GM19395 (cell line): ENCODE measurements around the gene EIPR1.
"Not testable (repeated sequence)": the region's sequence is repeated elsewhere in the genome, so short reads cannot be mapped to it uniquely, and the experiment has no call there.

Source experiments
- ATAC-seq: cut with Tn5 transposase; IDR thresholded peaks from one replicate; pipeline ENCODE4 v1.9.1; 2021; ENCODE audit warnings: mild to moderate bottlenecking, moderate library complexity; ENCODE audit not compliant: unreplicated experiment

EIPR1 gene

GRCh38 chr2:3291113-3291512 lies 86.5 kb downstream of the EIPR1 start:
- no peak for ATAC-seq

GRCh38 chr2:3290655-3291054 lies 87.0 kb downstream of the EIPR1 start:
- no peak for ATAC-seq

GRCh38 chr2:3289971-3290370 lies 87.6 kb downstream of the EIPR1 start:
- ATAC-seq, result no peak

GRCh38 chr2:3289526-3289925 lies 88.1 kb downstream of the EIPR1 start:
- ATAC-seq, result no peak

- ATAC-seq, result no peak
Measured at GRCh38 chr2:3289171-3289515, 88.5 kb downstream of the EIPR1 start.

- ATAC-seq, result no peak
Measured at GRCh38 chr2:3288470-3289170, 89.0 kb downstream of the EIPR1 start.

- ATAC-seq, result no peak
Measured at GRCh38 chr2:3287896-3288295, 89.7 kb downstream of the EIPR1 start.

- ATAC-seq, result not testable (repeated sequence)
Measured at GRCh38 chr2:3286646-3287036, 91.0 kb downstream of the EIPR1 start.

- ATAC-seq, result no peak
Measured at GRCh38 chr2:3285901-3286645, 91.5 kb downstream of the EIPR1 start.

- ATAC-seq, result no peak
Measured at GRCh38 chr2:3284657-3285630, 92.7 kb downstream of the EIPR1 start.

GRCh38 chr2:3283876-3284656 lies 93.6 kb downstream of the EIPR1 start:
- ATAC-seq, result not testable (repeated sequence)

GRCh38 chr2:3283206-3283605 lies 94.4 kb downstream of the EIPR1 start:
- ATAC-seq, result no peak

- no peak for ATAC-seq
Measured at GRCh38 chr2:3282056-3282998, 95.3 kb downstream of the EIPR1 start.

GRCh38 chr2:3280683-3281520 lies 96.7 kb downstream of the EIPR1 start:
- ATAC-seq, result no peak

- no peak for ATAC-seq
Measured at GRCh38 chr2:3280197-3280596, 97.4 kb downstream of the EIPR1 start.

- ATAC-seq, result no peak
Measured at GRCh38 chr2:3279236-3279960, 98.2 kb downstream of the EIPR1 start.

GRCh38 chr2:3278521-3279218 lies 98.9 kb downstream of the EIPR1 start:
- no peak for ATAC-seq
